NCI-H774 (cell line): ENCODE data around the gene PIPOX.

ENCODE experiments used
- DNase-seq: peaks from one replicate; lab custom pipeline; 2025; lab: John Stamatoyannopoulos, UW

Gene PIPOX

GRCh38 chr17:29048440-29049368 lies 5.8 kb downstream of the PIPOX start:
- DNase-seq, result no peak

GRCh38 chr17:29049541-29050145 lies 6.7 kb downstream of the PIPOX start:
- no peak for DNase-seq

GRCh38 chr17:29050176-29050575 lies 7.2 kb downstream of the PIPOX start:
- DNase-seq, result no peak

- no peak for DNase-seq
Observed at GRCh38 chr17:29051194-29051593, 8.3 kb downstream of the PIPOX start.

GRCh38 chr17:29051731-29052130 lies 8.8 kb downstream of the PIPOX start:
- DNase-seq, result no peak

- DNase-seq, result no peak
Observed at GRCh38 chr17:29054835-29055234, 11.9 kb downstream of the PIPOX start.

GRCh38 chr17:29057361-29057760 lies 14.4 kb downstream of the PIPOX start:
- DNase-seq, result no peak

- no peak for DNase-seq
Observed at GRCh38 chr17:29058391-29058790, 15.4 kb downstream of the PIPOX start.

- DNase-seq, result peak; percentile 28
Observed at GRCh38 chr17:29059281-29059680, 16.3 kb downstream of the PIPOX start.

GRCh38 chr17:29060475-29060874 lies 17.5 kb downstream of the PIPOX start:
- no peak for DNase-seq

- DNase-seq, result no peak
Observed at GRCh38 chr17:29061036-29061435, 18.1 kb downstream of the PIPOX start.

- no peak for DNase-seq
Observed at GRCh38 chr17:29062215-29062614, 19.3 kb downstream of the PIPOX start.

GRCh38 chr17:29063992-29064391 lies 21.1 kb downstream of the PIPOX start:
- no peak for DNase-seq

- DNase-seq, result no peak
Observed at GRCh38 chr17:29066047-29066446, 23.1 kb downstream of the PIPOX start.

GRCh38 chr17:29066606-29067005 lies 23.7 kb downstream of the PIPOX start:
- DNase-seq, result no peak

- no peak for DNase-seq
Observed at GRCh38 chr17:29068818-29069217, 25.9 kb downstream of the PIPOX start.

GRCh38 chr17:29069526-29070041 lies 26.6 kb downstream of the PIPOX start:
- no peak for DNase-seq

GRCh38 chr17:29070308-29070707 lies 27.4 kb downstream of the PIPOX start:
- no peak for DNase-seq

GRCh38 chr17:29070781-29071180 lies 27.8 kb downstream of the PIPOX start:
- no peak for DNase-seq

- DNase-seq, result no peak
Observed at GRCh38 chr17:29071303-29071702, 28.4 kb downstream of the PIPOX start.

GRCh38 chr17:29073045-29073444 lies 30.1 kb downstream of the PIPOX start:
- no peak for DNase-seq

GRCh38 chr17:29073520-29073919 lies 30.6 kb downstream of the PIPOX start:
- DNase-seq, result no peak

- DNase-seq, result no peak
Observed at GRCh38 chr17:29074488-29074887, 31.5 kb downstream of the PIPOX start.
